ENCODE results near the gene SLC12A3.

DNA sequence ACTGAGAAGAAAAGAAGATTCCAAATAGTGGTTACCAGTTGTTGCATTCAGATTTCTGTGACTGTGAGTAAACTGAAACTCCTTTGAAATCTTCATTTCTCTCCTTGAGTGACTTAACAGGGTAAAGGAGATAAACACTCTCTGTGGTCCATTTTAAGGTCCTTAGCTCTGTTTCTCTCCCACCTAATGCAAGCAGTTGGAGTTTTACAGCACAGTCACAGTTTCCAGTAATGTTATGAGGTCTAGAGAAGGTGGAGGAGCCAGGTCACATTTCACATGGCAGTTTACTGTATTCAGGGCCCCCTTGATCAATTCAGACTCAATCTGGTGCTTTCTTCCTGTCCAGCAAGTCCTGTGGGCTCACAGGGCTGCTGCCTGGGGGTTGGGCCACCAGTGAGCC is 32.2 kb upstream of the SLC12A3 start:
- TF ChIP-seq CTCF (IDR thresholded peaks at IDR 0.05), result no peak
- TF ChIP-seq POLR2A (IDR thresholded peaks at IDR 0.05), result no peak

All from adrenal gland (tissue), 5 donors.